ENCODE measurements around the gene HLCS. TPM values are rescaled to one million over a fixed set of nuclear protein-coding genes. Genes with fewer than 3 reads are reported as not detected.

HLCS gene
- total and polyA plus RNA-seq, 2 donors (not counting 1 experiment from before 2014, with no cell fraction given): 23.1 to 40.0 TPM

GRCh38 chr21:36751383-36751782 is 215.1 kb downstream of the HLCS start:
- Histone ChIP-seq H3K27ac (ENCODE audit: insufficient read depth, low read length) (no peak overlapping the region), H4K20me1 (ENCODE audit: control insufficient read depth, extremely low read depth, insufficient read depth, low read length) (no peaks in the 10 kb centered on the region), H3K9ac (ENCODE audit: insufficient read depth, low read length) (no peak overlapping the region), H3K9me3 (ENCODE audit: control insufficient read depth, insufficient read depth, low read depth, low read length) (no peaks in the 10 kb centered on the region), H3K27me3 (ENCODE audit: control insufficient read depth, insufficient read depth, low read length) (no peaks in the 10 kb centered on the region), H3K4me1 (ENCODE audit: control insufficient read depth, extremely low read depth, insufficient read depth, low read length) (peaks cover 3% of the 10 kb centered on the region), H2AFZ (ENCODE audit: low read length) (no peak overlapping the region), H3K79me2 (ENCODE audit: control insufficient read depth, insufficient read depth, low read length) (no peaks in the 10 kb centered on the region), H3K4me2 (ENCODE audit: extremely low read depth, insufficient read depth, low read length) (no peak overlapping the region), H3K36me3 (ENCODE audit: control insufficient read depth, insufficient read depth, low read length) (peaks cover 1% of the 10 kb centered on the region), H3K4me3 (replicated peaks in 1 of 4; ENCODE audit: control extremely low read depth in 1 of 4, insufficient read depth in 1 of 4, low read depth in 3 of 4, low read length in 4 of 4) (no peak overlapping the region)
- TF ChIP-seq, protein P1, sequence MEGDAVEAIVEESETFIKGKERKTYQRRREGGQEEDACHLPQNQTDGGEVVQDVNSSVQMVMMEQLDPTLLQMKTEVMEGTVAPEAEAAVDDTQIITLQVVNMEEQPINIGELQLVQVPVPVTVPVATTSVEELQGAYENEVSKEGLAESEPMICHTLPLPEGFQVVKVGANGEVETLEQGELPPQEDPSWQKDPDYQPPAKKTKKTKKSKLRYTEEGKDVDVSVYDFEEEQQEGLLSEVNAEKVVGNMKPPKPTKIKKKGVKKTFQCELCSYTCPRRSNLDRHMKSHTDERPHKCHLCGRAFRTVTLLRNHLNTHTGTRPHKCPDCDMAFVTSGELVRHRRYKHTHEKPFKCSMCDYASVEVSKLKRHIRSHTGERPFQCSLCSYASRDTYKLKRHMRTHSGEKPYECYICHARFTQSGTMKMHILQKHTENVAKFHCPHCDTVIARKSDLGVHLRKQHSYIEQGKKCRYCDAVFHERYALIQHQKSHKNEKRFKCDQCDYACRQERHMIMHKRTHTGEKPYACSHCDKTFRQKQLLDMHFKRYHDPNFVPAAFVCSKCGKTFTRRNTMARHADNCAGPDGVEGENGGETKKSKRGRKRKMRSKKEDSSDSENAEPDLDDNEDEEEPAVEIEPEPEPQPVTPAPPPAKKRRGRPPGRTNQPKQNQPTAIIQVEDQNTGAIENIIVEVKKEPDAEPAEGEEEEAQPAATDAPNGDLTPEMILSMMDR (conservative IDR thresholded peaks at IDR 0.05 in 1 of 2, IDR thresholded peaks at IDR 0.05 in 1 of 2; ENCODE audit: low read depth in 1 of 2, low read length in 2 of 2): no peak
- TF ChIP-seq EZH2 (IDR thresholded peaks at IDR 0.05; ENCODE audit: low read length, missing control alignments): no peak
- DNase-seq (ENCODE audit: low read depth in 2 of 2): no peak

- no peak overlapping the region for H3K4me3 ChIP-seq (replicated peaks in 1 of 4; ENCODE audit: control extremely low read depth in 1 of 4, insufficient read depth in 1 of 4, low read depth in 3 of 4, low read length in 4 of 4)
- peaks cover 3% of the 10 kb centered on the region for H3K4me1 ChIP-seq (ENCODE audit: control insufficient read depth, extremely low read depth, insufficient read depth, low read length)
- H3K9ac ChIP-seq (ENCODE audit: insufficient read depth, low read length): no peak overlapping the region
- H3K27ac ChIP-seq (ENCODE audit: insufficient read depth, low read length): no peak overlapping the region
- no peaks in the 10 kb centered on the region for H3K9me3 ChIP-seq (ENCODE audit: control insufficient read depth, insufficient read depth, low read depth, low read length)
- DNase-seq (ENCODE audit: low read depth in 2 of 2): peak in 1 of 2 donors; percentile 51
- peaks cover 1% of the 10 kb centered on the region for H3K36me3 ChIP-seq (ENCODE audit: control insufficient read depth, insufficient read depth, low read length)
- no peak overlapping the region for H2AFZ ChIP-seq (ENCODE audit: low read length)
- H4K20me1 ChIP-seq (ENCODE audit: control insufficient read depth, extremely low read depth, insufficient read depth, low read length): no peaks in the 10 kb centered on the region
- H3K4me2 ChIP-seq (ENCODE audit: extremely low read depth, insufficient read depth, low read length): no peak overlapping the region
- H3K27me3 ChIP-seq (ENCODE audit: control insufficient read depth, insufficient read depth, low read length): no peaks in the 10 kb centered on the region
- TF ChIP-seq EZH2 (IDR thresholded peaks at IDR 0.05; ENCODE audit: low read length, missing control alignments): no peak
- TF ChIP-seq, protein P1 (conservative IDR thresholded peaks at IDR 0.05 in 1 of 2, IDR thresholded peaks at IDR 0.05 in 1 of 2; ENCODE audit: low read depth in 1 of 2, low read length in 2 of 2): no peak
- no peaks in the 10 kb centered on the region for H3K79me2 ChIP-seq (ENCODE audit: control insufficient read depth, insufficient read depth, low read length)
Measured at GRCh38 chr21:36750576-36750959, 215.9 kb downstream of the HLCS start.

DNA sequence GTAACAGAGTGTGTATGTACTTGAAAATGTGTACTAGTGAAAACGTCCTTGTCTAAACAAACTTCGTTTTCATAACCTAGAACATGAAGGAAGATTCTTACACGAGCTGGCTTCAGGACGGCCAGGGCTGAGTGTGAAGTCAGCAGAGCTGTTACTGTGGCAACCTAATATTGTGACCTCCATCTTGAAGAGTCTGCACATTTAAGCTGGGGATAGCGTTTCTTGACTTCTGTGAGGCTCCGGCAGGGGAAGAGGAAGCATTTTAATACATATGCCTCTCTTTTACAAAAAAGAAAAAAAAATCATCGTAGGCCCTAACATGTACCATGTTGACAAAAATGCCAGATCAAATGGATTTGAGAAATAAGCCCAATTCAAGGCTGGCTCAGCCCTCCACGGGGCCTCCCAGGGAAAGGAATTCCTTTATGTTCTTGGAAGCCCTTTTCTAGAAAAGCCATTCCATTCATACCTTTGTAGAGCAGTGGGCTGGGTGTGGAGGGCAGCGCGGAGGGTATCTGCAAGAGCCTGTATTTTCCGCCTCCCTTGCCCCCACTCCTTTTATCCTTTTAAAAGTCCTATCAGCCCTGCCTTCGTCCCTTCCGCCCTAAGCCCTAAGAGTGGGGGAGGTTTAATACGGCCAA is 216.4 kb downstream of the HLCS start:
- Histone ChIP-seq H3K4me2 (ENCODE audit: extremely low read depth, insufficient read depth, low read length) (no peak overlapping the region), H3K4me3 (replicated peaks in 1 of 4; ENCODE audit: control extremely low read depth in 1 of 4, insufficient read depth in 1 of 4, low read depth in 3 of 4, low read length in 4 of 4) (no peak overlapping the region), H3K79me2 (ENCODE audit: control insufficient read depth, insufficient read depth, low read length) (no peaks in the 10 kb centered on the region), H3K27ac (ENCODE audit: insufficient read depth, low read length) (no peak overlapping the region), H3K27me3 (ENCODE audit: control insufficient read depth, insufficient read depth, low read length) (peaks cover 2% of the 10 kb centered on the region), H3K9ac (ENCODE audit: insufficient read depth, low read length) (no peak overlapping the region), H3K36me3 (ENCODE audit: control insufficient read depth, insufficient read depth, low read length) (peaks cover 1% of the 10 kb centered on the region), H2AFZ (ENCODE audit: low read length) (no peak overlapping the region), H3K9me3 (ENCODE audit: control insufficient read depth, insufficient read depth, low read depth, low read length) (no peaks in the 10 kb centered on the region), H4K20me1 (ENCODE audit: control insufficient read depth, extremely low read depth, insufficient read depth, low read length) (no peaks in the 10 kb centered on the region), H3K4me1 (ENCODE audit: control insufficient read depth, extremely low read depth, insufficient read depth, low read length) (peaks cover 3% of the 10 kb centered on the region)
- DNase-seq (ENCODE audit: low read depth in 2 of 2): peak; percentile 42 to 63
- no peak for TF ChIP-seq EZH2 (IDR thresholded peaks at IDR 0.05; ENCODE audit: low read length, missing control alignments)
- TF ChIP-seq, protein P1 (conservative IDR thresholded peaks at IDR 0.05 in 1 of 2, IDR thresholded peaks at IDR 0.05 in 1 of 2; ENCODE audit: low read depth in 1 of 2, low read length in 2 of 2): no peak
